ENCODE measurements around the gene RAB11B.
"Not testable (repeated sequence)": the region's sequence is repeated elsewhere in the genome, so short reads cannot be mapped to it uniquely, and the experiment has no call there.

Gene RAB11B

DNA sequence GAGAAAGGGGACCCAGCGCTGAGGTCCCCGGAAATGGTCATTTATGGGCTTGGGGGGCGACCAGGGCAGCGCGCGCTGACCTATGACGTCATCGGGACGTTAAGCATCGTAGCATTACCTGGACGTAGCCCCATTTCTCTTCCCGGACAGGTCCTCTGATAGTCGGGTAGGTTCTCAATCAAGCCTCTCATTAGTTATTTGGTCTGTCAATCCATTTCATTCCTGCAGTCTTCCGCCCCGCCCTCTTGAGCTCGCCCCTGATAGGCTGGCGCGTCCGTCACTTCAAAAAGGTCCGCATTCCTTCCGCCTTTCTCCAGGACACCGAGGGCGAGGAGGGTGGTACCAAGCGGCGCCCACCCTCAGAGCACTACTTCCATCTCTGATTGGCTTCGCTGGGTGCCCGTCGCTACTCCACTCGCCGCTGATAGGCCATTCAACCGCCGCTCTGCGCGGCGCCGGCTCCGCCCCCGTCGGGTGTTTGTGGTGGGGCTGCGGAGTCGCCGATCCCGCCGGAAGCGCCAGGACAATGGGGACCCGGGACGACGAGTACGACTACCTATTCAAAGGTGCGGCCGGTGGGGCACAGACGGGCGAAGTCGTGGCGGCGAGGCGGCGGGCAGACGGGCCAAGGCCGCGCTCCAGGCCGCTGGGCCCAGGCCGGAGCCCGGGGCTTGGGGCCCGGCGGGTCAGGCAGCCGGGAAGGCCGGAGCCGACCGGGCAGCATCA is at the start of gene RAB11B:
Gene RAB11B (plus strand): TSS at position 470 of the 726 bp plus-strand sequence. CDS start 57 bp downstream, at position 527.
- peak; percentile 99 to 100 for DNase-seq

DNA sequence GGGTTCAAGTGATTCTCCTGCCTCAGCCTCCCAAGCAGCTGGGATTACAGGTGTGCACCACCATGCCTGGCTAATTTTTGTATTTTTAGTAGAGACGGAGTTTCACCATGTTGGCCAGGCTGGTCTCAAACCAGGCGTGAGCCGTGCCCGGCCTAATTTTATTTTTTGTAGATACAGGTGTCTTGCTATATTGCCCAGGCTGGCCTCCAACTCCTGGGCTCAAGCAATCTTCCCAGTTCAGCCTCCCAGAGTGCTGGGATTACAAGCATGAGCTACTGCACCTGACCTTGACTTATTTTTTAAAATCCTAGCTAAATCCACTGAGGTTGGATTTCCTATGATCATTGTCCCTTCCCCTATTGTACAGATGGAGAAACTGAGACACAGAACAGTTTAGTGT is 48.7 kb upstream of the RAB11B start:
- DNase-seq = not testable (repeated sequence)

GRCh38 chr19:8342316-8342683 is 47.9 kb upstream of the RAB11B start:
- no peak for DNase-seq

DNA sequence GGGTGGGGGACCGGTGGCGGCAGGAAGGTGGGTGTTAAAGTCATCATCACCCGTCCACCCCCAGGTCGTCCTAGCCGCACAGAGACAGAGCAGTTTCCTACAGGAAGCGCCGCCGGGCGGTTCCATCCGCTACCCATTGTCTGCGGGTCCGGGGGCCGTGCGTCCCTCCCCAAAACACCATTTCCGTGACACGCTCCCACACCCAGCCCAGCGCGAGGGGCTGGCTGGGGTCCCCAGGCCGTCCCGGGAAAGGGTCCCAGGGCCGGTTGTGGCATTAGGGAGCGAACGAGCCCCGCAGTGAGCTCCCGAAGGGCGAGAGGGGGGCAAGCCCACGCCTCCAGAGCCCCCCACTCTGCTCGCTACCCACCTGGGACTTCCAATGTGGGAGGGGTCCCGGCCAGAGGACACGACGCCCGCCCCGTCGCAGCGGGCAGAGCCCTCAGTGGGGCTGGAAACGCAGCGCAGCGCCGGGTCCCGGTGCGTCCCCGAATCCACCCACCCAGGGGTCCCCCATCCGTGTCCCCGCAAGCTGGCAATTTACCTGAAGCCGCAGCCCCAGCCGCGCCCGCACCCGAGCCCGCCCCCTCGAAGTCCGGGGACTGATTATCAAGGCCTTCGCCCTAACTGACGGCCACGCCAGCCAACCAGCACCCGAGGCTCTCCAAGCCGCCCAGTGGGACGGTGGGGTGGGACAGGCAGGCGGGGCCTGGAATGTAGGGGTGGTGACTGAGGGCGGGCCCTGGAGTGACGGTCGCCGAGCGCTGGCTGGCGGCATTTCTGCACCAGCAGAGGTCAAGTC is 47.3 kb upstream of the RAB11B start, which contains the start of gene KANK3:
Gene KANK3 (minus strand): TSS at position 579 of the 799 bp plus-strand sequence. CDS start 5,434 bp downstream, outside the sequence.
- DNase-seq = peak; percentile 76 to 83

DNA sequence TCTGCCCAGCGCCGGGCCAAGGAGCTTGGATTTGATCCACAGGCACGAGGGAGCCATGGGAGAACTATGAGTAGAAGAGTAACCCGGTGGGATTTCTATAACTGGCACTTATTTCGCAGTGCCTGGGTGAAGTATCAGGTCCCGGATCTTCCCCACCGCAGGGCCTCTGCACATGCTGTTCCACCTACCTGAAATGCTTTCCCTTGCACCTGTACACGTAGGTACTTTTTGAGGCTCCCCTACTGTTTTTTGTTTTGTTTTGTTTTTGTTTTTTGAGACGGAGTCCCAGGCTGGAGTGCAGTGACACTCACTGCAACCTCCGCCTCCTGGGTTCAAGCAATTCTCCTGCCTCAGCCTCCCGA is 46.7 kb upstream of the RAB11B start:
- DNase-seq = no peak

DNA sequence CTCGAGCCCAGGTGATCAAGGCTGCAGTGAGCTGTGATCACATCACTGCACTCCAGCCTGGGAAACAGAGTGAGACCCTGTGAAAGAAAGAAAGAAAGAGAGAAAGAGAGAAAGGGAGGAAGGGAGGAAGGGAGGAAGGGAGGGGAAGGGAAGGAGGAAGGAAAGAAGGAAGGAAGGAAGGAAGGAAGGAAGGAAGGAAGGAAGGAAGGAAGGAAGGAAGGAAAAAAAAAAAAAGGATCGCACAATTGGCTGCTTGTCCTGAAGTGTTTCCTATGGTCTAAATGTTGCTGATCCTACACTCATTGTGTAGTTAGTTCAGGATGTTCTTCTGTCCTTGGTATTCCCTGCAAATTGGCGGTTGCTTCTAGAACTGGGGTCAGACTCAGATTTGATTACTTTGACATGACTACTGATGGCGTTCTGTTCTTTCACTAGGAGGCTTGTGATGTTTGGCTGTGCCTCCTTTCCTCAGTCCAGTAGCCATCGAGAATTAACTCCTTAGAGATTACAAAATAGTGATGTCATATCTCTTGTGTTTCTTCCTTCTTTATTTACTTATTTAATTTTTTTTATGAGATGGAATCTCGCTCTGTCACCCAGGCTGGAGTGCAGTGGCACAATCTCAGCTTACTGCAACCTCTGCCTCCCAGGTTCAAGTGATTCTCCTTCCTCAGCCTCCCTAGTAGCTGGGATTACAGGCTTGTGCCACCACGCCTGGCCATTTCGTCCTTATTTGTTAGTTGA is 40.4 kb upstream of the RAB11B start:
- DNase-seq = not testable (repeated sequence)

DNA sequence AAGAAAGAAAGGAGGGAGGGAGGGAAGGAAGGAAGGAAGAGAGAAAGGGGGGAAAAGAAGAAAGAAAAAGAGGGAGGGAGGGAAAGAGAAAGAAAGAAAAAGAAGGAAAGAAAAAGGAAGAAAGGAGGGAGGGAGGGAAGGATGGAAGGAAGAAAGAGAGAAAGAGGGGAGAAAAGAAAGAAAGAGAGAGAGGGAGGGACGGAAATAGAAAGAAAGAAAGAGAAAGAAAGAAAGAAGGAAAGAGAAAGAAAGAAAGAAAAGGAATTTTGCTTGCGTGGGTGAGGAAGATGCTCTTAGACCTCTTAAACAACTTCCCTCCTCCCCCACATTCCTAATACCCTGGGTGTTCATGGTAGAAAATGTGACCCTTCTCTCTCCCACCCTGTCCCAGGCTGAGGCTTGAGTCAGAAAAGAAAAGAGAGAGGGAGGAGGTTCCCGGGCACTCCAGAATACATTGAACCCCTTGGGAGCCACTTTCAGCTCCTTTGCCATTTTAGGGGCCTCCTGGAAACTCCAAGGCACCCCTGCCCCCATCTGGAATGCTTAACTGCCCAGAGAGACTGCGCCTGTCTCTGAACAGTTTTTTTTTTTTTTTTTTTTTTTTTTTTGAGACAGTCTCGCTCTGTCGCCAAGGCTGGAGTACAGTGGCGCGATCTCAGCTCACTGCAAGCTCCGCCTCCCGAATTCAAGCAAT is 37.9 kb upstream of the RAB11B start:
- DNase-seq = no peak

GRCh38 chr19:8352845-8353244 is 37.3 kb upstream of the RAB11B start:
- DNase-seq = not testable (repeated sequence)

DNA sequence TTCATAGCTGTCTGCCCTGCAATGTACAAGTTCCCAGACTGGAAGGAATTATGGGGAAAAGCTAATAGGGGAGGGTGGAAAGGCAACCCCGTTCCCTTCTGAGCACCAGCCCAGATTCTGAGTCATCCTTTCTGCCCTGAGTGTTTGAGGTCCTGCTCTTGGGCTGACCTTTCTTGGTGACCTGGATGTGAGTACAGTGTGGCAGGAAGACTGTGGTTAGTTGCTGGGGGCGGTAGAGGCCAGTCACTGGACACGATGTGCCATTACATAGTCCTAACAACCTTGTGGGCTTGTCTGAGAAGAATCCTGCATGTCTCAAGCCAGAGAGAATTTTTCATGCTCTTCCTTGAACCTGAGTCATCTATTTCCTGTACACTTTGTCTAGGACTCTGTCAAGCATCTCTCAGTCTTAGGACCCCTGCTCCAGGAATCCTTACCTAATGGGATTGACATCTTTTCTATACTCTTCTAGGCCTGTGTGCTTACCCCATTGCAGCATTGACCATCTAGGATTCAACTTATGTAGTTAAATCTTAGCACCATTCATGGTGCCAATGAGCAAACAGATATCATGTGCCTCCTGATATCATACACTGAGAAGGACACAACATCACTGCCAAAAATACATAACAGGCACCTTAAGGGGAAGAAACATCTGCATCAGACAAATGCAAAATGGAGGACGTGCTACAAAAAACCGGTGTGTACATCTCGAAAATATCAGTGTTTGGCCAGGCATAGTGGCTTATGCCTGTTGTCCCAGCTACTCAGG is 34.3 kb upstream of the RAB11B start:
- DNase-seq = no peak

DNA sequence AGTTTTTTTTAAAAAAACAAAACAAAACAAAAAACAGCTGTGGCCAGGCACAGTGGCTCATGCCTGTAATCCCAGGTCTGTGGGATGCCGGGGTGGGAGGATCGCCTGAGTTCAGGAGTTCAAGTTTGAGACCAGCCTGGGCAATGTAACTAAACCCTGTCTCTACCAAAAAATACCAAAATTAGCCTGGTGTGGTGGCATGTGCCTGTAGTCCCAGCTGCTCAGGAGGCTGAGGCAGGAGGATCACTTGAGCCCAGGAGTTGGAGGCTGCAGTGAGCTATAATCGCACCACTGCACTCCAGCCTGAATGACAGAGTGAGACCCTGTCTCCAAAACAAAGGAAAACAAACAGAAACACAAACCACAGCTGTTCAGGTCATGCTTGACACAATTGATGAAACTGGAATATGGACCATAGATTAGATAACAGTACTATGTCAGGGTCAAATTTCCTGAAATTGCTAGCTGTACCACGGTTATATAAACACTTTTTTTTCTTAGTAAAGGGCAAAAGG is 33.1 kb upstream of the RAB11B start:
- no peak for DNase-seq

DNA sequence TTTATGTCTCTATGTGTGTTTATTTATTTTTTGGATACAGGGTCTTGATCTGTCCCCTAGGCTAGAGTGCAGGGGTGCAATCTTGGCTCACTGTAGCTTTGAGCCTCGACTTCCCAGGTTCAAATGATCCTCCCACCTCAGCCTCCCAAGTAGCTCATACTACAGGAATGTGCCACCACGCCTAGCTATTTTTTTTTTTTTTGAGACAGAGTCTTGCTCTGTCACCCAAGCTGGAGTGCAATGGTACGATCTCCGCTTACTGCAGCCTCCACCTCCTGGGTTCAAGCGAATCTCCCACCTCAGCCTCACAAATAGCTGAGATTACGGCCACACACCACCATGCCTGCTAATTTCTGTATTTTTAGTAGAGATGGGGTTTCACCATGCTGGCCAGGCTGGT is 31.2 kb upstream of the RAB11B start:
- DNase-seq = no peak

DNA sequence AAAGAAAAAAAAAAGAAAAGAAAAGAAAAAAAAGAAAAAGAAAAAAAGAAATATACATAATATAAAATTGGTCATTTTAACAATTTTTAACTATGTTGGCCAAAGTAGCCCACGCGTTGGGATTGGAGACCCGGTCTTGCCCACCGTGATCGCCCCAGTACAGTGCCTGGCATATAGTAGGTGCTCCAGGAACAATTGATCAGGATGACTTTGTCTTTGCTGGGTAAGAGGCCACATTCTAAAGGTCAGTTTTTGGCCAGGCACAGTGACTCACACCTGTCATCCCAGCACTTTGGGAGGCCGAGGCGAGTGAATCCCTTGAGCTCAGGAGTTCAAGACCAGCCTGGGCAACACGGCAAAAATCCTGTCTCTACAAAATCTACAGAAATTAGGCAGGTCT is 30.0 kb upstream of the RAB11B start:
- no peak for DNase-seq

- DNase-seq = peak; percentile 56 to 70
Measured at GRCh38 chr19:8361921-8362793, 28.0 kb upstream of the RAB11B start.

DNA sequence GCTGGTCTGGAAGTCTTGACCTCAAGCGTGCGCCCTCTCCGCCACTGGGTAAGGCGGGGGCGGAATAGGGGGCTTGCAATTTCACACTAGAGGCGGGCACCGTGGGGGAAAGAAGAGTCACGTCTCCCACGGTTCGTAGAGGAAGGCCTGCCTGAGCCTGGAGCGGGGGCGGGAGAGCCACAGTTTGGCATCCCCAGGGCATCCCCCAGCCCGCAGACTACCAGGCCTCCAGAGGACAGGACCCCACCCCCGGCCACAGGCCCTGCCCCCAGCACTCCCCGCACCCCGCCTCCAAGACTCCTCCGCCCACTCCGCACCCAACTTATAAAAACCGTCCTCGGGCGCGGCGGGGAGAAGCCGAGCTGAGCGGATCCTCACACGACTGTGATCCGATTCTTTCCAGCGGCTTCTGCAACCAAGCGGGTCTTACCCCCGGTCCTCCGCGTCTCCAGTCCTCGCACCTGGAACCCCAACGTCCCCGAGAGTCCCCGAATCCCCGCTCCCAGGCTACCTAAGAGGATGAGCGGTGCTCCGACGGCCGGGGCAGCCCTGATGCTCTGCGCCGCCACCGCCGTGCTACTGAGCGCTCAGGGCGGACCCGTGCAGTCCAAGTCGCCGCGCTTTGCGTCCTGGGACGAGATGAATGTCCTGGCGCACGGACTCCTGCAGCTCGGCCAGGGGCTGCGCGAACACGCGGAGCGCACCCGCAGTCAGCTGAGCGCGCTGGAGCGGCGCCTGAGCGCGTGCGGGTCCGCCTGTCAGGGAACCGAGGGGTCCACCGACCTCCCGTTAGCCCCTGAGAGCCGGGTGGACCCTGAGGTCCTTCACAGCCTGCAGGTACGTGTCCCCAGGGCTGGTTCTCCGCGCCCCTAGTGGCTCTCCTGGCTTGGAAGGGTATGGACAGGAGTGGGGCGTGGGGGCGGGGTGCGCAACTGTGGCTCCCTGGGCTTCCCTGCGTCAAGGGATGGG is 26.1 kb upstream of the RAB11B start, which contains the start of gene ANGPTL4:
Gene ANGPTL4 (plus strand): TSS at position 353 of the 969 bp plus-strand sequence. CDS start 167 bp downstream, at position 520.
- DNase-seq = peak; percentile 47 to 50

- no peak for DNase-seq
Measured at GRCh38 chr19:8366121-8366581, 24.0 kb upstream of the RAB11B start.

GRCh38 chr19:8366961-8367326 is 23.2 kb upstream of the RAB11B start:
- DNase-seq = peak; percentile 55 to 66

GRCh38 chr19:8367327-8368001 is 22.7 kb upstream of the RAB11B start:
- DNase-seq = peak; percentile 66 to 70

- no peak for DNase-seq
Measured at GRCh38 chr19:8370176-8371010, 19.8 kb upstream of the RAB11B start.

Measured in hippocampal formation (tissue), 2 donors.